Adrenal gland (tissue), 12 donors: ENCODE measurements around the gene AJM1. TPM values are rescaled to one million over a fixed set of nuclear protein-coding genes. Genes with fewer than 3 reads are reported as not detected.
A peak's percentile ranks its signal among the peaks of the same experiment; 100 is the strongest.

Source experiments
- DNase-seq, 7 donors: peaks; one replicate each; pipeline ENCODE4 v3.0.0-alpha.2; 2019 to 2020
- H3K27ac ChIP-seq, 5 donors: fragments of 200-600 bp; sonication (generic) in 4 of 5; 1 replicate in 3 of 5; 2 replicates in 2 of 5; pipeline versions ENCODE4 v1.5.1 to v1.8.0; 2016 to 2020; ENCODE audit warnings: mild to moderate bottlenecking in 1 of 5
- H3K27me3 ChIP-seq: fragments of 200-600 bp; 2 replicates; pipeline ENCODE4 v1.8.0; 2021
- H3K36me3 ChIP-seq, 2 donors: fragments of 200-600 bp; replicated peaks in 1 of 2; 1 replicate in 1 of 2; 2 replicates in 1 of 2; pipeline versions ENCODE4 v1.5.1 to v1.8.0; 2018 to 2022
- H3K4me1 ChIP-seq, 2 donors: fragments of 200-600 bp; replicated peaks in 1 of 2; 1 replicate in 1 of 2; 2 replicates in 1 of 2; pipeline versions ENCODE4 v1.5.1 to v1.8.0; 2018 to 2021
- H3K4me3 ChIP-seq, 4 donors: fragments of 200-600 bp; sonication (generic) in 3 of 4; one replicate each; pipeline ENCODE4 v1.5.1; 2016 to 2018
- H3K9me3 ChIP-seq, 3 donors: fragments of 200-600 bp; sonication (generic) in 1 of 3; replicated peaks in 1 of 3; 1 replicate in 2 of 3; 2 replicates in 1 of 3; pipeline versions ENCODE4 v1.5.1 to v1.8.0; 2016 to 2021
- CTCF ChIP-seq, 6 experiments: fragments of 450-650 bp in 4 of 6; fragments of 200-600 bp in 2 of 6; sonication (generic) in 1 of 6; IDR thresholded peaks; 1 replicate in 5 of 6; 2 replicates in 1 of 6; pipeline versions ENCODE4 v1.5.1 to v1.8.0; 2016 to 2021; ENCODE audit warnings: antibody characterized with exemption in 6 of 6, mild to moderate bottlenecking in 2 of 6, moderate library complexity in 1 of 6
- POLR2A ChIP-seq, 2 donors: fragments of 450-650 bp; IDR thresholded peaks; one replicate each; pipeline ENCODE4 v1.6.1; 2017; ENCODE audit warnings: antibody characterized with exemption in 2 of 2, mild to moderate bottlenecking in 2 of 2, moderate library complexity in 1 of 2
- WGBS, 4 donors: extraction: QIAGEN DNeasy Blood & Tissue Kit in 2 of 4; methylation state at CpG; one replicate each; pipeline versions ENCODE4 v1.1.5 to v1.1.7; 2013 to 2017; 5-methylcytosine and 5-hydroxymethylcytosine counted together
- intact Hi-C, 2 donors: fragments of 100-400 bp; cut with DNase I; formaldehyde crosslinking; loops; one replicate each; pipeline versions ENCODE4 v1.14.1 to v1.15.0; 2022 to 2023
- polyA plus RNA-seq, 3 donors: library from polyadenylated mRNA; stranded (reverse); fragments of 200-250 nt in 2 of 3; fragments of 350-450 nt in 1 of 3; fragmentation: Illumina TruSeq in 1 of 3; extraction: RNeasy Lipid Tissue Mini Kit (QIAGEN cat#74804) in 1 of 3; gene quantifications; one replicate each; pipeline ENCODE4 v1.2.3, GENCODE V29; 2013 to 2014
- total RNA-seq, 9 donors: library from RNA; depleted of rRNA in 4 of 9; stranded (reverse); fragments of >200 nt in 4 of 9; fragments of 120-200 nt in 1 of 9; fragmentation: NEBNext Ultra II Directional in 1 of 9; extraction: Animal tissue kit (Norgen Biotek cat#: 25700) in 1 of 9; gene quantifications; one replicate each; pipeline versions ENCODE4 v1.1.0 to v1.2.4, GENCODE V29; 2013 to 2023
- donor health status: healthy with polysubstance abuse.
- donor health status: Bipolar disorder and iron deficiency.
- donor health status: DM: yes; HTN: yes; CAD: no.
- donor health status: DM: no; HTN: no; CAD: no.
- donor health status: DM: no; HTN: no; CAD: no.
- donor health status: DM: yes; HTN: yes; CAD: no.

Gene AJM1
- total and polyA plus RNA-seq, 12 donors = 0.33 to 13.7 (median 3.3) TPM

- no peak for DNase-seq
- H3K4me1 ChIP-seq = no peaks in the 10 kb centered on the region
- H3K9me3 ChIP-seq = no peaks in the 10 kb centered on the region
- peaks cover 0 to 60% of the 10 kb centered on the region in 2 donors for H3K36me3 ChIP-seq
- no peak overlapping the region for H3K4me3 ChIP-seq
- no peak overlapping the region for H3K27ac ChIP-seq
- intact Hi-C loops = no loop called here
- TF ChIP-seq POLR2A (IDR thresholded peaks at IDR 0.05) = no peak
- WGBS, 4 donors = 79 to 90% (median 87%) methylated on average over 7 to 17 of the region's 17 CpGs; no CpG with 5 or more reads in 1 of the 4 donors
- no peaks in the 10 kb centered on the region for H3K27me3 ChIP-seq
These were observed 16.1 kb upstream of the AJM1 start for GRCh38 chr9:136826188-136826541.

GRCh38 chr9:136826703-136827582 is 15.3 kb upstream of the AJM1 start:
- Histone ChIP-seq H3K27ac (no peak overlapping the region), H3K4me3 (no peak overlapping the region), H3K36me3 (peaks cover 0 to 68% of the 10 kb centered on the region in 2 donors), H3K4me1 (no peaks in the 10 kb centered on the region), H3K9me3 (no peaks in the 10 kb centered on the region), H3K27me3 (no peaks in the 10 kb centered on the region)
- DNase-seq = peak in 2 of 7 donors; percentile 7 to 20
- 88 to 92% (median 92%) methylated on average over 11 to 24 of the region's 24 CpGs for WGBS, 4 donors
- TF ChIP-seq POLR2A (IDR thresholded peaks at IDR 0.05) (no peak), CTCF (IDR thresholded peaks at IDR 0.05) (no peak)
- intact Hi-C loops = no loop called here

- Histone ChIP-seq H3K4me1 (no peaks in the 10 kb centered on the region), H3K4me3 (no peak overlapping the region), H3K9me3 (no peaks in the 10 kb centered on the region), H3K27me3 (no peaks in the 10 kb centered on the region), H3K36me3 (peaks cover 0 to 75% of the 10 kb centered on the region in 2 donors), H3K27ac (no peak overlapping the region)
- TF ChIP-seq POLR2A (IDR thresholded peaks at IDR 0.05) = no peak
- TF ChIP-seq CTCF (IDR thresholded peaks at IDR 0.05) = no peak
- 85 to 90% (median 89%) methylated on average over 8 to 14 of the region's 14 CpGs for WGBS, 4 donors
- intact Hi-C loops = no loop called here
- no peak for DNase-seq
These were observed 14.3 kb upstream of the AJM1 start for GRCh38 chr9:136827794-136828473.

- Histone ChIP-seq H3K4me1 (no peaks in the 10 kb centered on the region), H3K36me3 (peaks cover 0 to 73% of the 10 kb centered on the region in 2 donors), H3K4me3 (no peak overlapping the region), H3K9me3 (no peaks in the 10 kb centered on the region), H3K27ac (no peak overlapping the region), H3K27me3 (no peaks in the 10 kb centered on the region)
- no peak for DNase-seq
- intact Hi-C loops = no loop called here
- 93 to 96% (median 95%) methylated on average over 26 to 31 of the region's 31 CpGs for WGBS, 4 donors
- TF ChIP-seq POLR2A (IDR thresholded peaks at IDR 0.05) = no peak
- no peak for TF ChIP-seq CTCF (IDR thresholded peaks at IDR 0.05)
These were observed 13.7 kb upstream of the AJM1 start for GRCh38 chr9:136828474-136829140.
